HG03064 (cell line): ENCODE data around the gene SLC16A14.
A peak's percentile ranks its signal among the peaks of the same experiment; 100 is the strongest.
"Not testable (repeated sequence)": the region's sequence is repeated elsewhere in the genome, so short reads cannot be mapped to it uniquely, and the experiment has no call there.

ENCODE experiments used
- ATAC-seq: cut with Tn5 transposase; IDR thresholded peaks from one replicate; pipeline ENCODE4 v1.9.1; 2021; ENCODE audit warnings: low read depth; ENCODE audit not compliant: unreplicated experiment

The SLC16A14 gene

GRCh38 chr2:230068651-230069055 is at the start of gene SLC16A14:
Gene SLC16A14, minus strand, starts transcription at chr2:230068924. Its CDS starts 9,572 bp downstream, at chr2:230059352.
- peak; percentile 40 for ATAC-seq

DNA sequence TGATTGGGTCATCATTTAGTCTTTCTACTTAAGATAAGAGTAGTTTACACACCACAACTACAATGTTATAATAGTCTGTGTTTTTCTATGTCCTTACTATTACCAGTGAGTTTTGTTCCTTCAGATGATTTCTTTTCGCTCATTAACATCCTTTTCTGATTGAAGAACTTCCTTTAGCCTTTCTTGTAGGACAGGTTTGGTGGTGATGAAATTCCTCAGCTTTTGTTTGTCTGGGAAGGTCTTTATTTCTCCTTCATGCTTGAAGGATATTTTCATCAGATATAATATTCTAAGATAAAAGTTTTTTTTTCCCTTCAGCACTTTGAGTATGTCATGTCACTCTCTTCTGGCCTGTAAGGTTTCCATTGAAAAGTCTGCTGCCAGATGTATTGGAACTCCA is 38.0 kb upstream of the SLC16A14 start:
- no peak for ATAC-seq

- not testable (repeated sequence) for ATAC-seq
These were observed 33.2 kb upstream of the SLC16A14 start for GRCh38 chr2:230101967-230102366.

DNA sequence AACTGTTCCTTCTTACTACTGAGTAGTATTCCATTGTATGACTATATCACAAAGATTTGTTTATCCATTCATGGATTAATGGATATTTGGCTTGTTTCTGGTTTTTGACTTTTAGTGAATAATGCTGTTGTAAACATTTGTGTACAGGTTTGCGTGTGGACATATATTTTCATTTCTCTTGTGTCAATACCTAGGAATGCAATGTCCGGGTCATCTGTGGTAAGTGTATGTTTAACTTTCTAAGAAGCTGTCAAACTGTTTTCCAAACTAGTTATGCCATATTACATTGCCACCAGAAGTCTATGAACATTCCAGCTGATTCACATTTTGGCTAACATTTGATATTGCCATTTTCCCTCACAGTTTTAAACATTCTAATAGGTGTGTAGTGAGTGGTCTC is 29.1 kb upstream of the SLC16A14 start:
- ATAC-seq: no peak

DNA sequence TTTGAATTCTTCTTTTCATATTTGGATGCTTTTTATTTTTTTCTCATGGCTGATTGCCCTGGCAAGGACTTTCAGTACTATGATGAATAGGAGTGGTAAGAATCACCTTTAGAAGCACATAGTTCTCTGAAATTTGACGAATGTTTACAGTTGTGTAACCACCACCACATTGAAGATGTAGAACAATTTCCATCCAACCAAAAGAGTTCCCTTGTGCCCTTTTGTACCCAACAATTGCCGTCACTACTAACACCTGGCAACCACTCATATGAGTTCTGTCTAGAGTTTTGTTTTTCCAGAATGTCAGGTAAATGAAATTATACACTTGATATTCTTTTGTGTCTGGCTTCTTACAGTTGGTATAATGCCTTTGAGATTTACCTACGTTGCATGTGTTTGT is 28.7 kb upstream of the SLC16A14 start:
- ATAC-seq: no peak

- no peak for ATAC-seq
These were observed 22.2 kb upstream of the SLC16A14 start for GRCh38 chr2:230090967-230091366.

DNA sequence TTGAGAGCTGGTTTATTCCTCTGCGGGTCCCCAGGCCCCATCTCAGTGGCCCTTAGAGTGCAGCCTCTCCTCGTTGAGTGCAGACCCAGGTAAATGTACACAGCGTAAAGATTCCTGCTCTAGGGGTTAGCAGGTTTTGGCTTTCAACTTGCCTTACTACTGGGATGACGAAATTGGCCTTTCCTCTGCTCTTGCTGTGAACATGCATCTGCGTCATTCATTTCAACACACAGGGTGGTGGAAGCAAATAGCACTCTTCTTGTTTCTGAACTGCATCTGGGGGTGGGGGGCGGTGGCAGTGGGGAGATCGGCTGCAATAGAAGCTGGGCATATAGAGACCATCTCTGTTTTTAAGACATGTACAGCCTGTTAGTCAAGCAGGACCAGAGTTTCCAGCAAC is 16.5 kb upstream of the SLC16A14 start:
- no peak for ATAC-seq

DNA sequence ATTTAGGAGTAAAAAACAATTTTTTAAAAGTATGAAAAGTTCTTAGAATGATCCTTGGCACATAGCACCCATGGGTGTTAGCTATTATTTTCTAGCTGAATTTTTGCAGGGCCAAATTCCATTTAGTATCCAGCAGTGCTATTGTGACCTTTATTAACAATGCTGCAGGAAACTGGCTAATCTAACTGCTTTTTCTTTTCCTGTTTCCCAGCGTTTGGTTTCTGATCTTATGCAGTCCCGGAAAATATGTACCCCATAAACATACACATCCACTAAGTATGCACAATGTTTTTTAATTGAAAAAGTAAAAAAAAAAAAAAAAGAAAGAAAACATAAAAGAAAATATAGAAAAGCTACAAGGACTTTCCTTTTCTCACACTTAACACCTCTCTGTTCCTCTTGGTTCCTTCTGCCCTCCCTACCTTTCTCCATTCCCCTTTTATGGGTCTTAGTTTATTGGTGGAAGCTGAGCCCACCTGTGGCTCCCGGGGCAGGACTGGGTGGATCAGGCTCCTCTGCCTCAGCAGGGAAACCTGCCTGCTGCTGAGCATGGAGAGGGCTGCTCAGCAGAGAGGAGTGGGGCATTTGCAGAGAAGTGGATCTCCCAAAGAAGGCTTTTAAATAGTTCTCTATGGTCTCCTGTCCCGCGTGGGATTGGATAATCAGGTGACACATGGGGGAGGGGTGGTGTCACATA is 9.3 kb upstream of the SLC16A14 start:
- ATAC-seq: no peak

DNA sequence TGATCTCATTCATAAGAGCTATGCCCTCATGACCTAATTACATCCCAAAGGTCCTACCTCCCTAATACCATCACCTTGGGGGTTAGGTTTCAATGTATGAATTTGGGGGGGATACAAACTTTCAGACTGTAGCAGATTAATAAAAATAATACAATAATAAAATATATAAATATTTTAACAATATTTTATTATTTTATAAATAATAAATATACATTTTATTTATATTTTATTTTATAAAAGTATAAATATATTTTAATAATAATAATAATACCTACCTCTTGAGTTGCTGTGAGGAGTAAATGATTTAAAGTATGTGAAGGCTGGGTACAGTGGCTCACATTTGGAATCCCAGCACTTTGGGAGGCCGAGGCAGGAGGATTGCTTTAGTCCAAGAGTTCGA is 8.1 kb upstream of the SLC16A14 start:
- no peak for ATAC-seq

DNA sequence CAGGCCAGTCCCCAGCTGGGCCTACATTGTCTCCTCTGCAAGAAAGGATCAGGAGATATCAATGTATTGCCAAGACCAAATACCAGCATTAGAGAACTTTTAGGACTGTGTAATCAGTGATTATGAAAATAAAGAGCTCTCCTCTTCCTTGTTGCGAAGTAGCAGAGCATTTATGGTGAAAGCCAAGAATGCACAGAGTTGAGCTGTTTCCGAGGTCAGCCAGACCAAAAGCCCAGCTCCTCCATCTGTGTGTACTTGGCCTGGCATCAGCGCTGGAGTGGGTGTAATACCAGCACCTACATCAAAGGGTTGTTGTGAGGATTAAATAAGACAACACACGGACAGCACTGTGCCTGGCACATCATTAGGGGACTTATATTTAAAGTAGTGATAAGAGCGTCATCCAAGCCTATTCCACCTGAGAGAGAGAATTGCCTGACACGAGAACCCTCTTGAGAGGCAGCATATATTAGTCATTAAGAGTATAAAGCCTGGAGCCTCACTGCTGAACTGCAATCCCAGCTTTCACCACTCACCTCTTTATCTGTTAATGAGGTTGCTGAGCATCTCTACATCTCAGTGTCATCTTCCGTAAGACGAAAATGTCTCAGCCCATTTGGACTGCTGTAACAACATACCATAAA is 7.4 kb upstream of the SLC16A14 start:
- no peak for ATAC-seq

DNA sequence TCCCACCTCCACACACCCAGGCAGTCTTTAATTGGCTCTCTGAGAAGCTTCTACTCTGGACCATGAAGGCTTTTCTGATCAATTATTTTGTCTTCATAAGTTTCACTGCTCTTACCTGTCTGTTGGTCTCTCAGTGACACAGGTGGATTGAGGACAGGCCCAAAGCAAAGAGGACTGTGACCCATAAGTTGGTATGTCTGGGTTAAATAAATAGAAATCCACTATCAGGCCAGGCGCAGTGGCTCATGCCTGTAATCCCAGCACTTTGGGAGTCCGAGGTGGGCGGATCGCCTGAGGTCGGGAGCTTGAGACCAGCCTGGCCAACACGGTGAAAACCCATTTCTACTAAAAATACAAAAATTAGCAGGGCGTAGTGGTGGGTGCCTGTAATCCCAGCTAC is 2.7 kb upstream of the SLC16A14 start:
- ATAC-seq: no peak

DNA sequence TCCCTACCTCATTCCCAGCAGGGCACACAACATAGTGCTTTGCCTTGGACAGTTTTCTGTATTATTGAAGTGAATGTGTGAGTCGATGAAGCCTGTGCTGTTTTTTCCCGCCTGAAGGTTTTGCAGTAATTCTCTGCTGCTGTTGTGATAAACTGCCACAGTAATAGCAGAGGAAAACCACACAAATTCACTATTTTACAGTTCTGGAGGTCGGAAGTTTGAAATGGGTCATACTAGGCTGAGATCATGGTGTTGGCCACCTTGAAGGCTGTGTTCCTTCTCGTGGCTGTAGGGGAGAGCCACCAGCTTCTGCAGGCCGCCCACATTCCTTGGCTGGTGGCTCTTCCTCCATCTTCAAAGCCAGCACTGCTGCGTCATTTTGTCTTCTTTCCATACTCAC is 678 bp upstream of the SLC16A14 start:
- no peak for ATAC-seq

DNA sequence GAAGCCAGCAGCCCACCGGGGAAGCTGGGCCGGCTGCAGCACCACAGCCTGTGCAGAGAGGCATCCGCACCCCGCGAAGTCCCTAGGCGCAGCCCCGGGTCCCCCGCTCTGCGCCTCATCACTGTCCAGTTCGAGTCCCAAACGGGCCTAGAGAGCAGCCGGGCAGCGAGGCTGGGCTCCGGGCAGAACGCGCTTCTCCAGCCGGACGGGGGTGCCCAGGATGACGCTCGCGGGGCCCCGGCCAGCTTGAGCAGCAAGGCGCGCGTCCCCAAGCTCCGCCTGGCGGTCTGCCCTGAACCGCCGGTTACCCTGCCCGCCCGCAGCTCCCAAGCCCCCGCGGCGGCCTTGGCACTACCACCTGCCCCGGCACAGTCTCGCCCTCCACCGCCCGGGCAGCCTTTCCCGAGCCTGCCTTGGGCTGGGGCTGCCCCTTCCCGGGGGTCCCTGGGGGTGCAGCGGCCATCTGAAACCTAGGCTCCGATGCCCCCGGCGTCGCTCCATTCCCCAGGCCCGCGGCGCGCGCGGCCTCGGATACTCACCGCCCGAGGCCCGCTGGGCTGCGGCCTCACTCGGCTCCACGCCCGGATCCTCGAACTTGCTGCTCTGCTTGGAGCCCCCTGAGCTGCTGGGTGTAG is 591 bp downstream of the SLC16A14 start:
- ATAC-seq: peak; percentile 42

DNA sequence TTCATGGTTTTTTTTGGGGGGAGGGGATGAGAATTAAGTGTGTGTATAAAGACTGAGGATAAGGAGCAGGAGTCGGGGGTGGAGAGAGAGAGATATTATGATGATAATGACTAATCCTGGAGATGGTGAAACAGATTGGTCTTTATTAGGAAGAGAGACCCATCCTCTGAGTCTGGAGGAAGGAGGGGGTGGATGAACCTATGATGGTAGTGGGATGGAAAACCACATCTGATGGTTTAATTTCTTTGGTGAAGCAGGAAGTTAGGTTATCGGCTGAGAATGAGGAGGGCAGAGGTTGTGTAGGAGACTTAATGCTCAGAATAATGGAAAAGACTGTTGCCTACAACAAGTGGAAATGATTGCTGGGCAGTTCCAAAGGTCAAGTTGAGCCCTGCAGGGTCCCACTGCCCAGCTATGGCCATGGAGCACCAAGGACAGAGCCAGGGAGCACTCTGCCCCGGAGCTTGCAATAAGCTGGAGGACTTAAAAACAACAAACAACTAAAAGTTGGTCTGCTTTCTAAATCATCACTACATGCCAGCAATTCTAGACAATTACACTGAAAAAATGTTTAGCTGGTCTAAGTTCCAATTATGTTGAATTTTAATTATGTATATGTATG is 7.9 kb downstream of the SLC16A14 start:
- ATAC-seq: no peak

DNA sequence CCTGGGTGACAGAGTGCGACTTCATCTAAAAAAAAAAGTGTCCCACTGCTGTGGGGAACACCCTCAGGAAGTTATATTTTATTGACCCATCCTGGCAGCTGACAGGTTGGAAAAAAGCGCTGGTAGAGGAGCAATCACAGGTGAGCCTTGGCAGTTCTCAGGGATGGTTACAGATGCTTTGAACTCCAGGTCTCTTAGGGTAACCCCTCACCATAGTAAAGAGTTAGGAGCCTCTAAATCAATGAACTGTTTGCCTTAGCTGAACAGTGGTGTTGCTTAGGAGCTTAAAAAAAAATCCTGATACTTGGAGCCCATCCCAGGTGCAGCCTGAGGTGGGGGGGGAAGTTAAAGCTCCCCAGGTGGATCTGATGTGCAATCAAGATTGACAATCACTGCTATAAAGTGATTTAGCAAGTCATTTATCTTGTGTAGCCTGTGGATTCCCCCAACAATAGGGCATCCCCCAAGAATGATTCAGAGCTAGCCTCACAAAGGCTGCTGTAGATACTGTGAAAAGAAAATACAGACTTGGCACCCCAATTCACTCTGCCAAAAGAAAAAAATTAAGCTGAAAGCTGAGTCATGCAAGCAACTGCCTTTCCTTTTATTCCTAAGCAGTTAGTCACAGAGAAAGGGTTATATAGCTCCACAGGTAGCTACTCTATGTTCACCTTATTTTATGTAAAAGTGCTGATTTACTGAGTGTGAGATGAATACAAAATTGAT is 14.8 kb downstream of the SLC16A14 start:
- ATAC-seq: no peak

DNA sequence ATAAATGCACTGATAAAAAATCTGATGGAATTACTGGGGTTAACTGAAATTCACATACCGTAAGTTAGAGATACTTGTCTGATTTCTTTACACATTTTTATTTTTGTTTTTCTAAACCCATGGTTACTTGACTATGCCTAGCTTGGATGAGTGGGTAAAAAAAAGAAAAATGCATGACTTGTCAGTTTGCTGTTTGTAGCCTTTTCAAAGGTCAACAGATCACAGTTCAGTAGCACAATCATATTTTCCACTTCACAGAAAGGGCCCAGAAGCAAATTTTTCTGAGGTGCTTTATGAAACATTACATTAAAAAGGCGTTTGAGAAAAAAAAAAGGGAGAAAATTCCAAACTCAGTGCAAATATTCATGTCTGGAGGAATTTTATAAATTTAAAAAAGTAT is 16.4 kb downstream of the SLC16A14 start:
- no peak for ATAC-seq

DNA sequence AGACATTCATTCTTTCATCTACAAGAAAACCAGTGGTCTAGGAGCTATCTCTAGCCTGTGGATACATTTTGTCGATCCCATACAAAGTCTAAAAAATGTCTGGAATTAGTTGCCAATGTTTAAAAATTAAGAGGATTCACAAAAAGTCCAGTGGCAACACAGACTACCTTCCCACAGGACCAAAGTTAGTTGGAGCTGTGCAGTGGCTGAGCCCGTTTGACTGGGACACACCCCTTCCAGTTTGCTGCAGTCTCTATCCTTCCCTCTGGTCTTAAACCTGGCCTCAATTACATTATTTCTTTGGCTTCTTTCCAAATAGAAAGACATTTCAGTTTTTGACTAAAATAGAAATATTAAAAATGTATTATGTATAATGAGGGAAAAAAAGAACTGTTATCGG is 18.6 kb downstream of the SLC16A14 start:
- ATAC-seq: no peak

GRCh38 chr2:230048010-230048671 is 20.6 kb downstream of the SLC16A14 start:
- no peak for ATAC-seq

DNA sequence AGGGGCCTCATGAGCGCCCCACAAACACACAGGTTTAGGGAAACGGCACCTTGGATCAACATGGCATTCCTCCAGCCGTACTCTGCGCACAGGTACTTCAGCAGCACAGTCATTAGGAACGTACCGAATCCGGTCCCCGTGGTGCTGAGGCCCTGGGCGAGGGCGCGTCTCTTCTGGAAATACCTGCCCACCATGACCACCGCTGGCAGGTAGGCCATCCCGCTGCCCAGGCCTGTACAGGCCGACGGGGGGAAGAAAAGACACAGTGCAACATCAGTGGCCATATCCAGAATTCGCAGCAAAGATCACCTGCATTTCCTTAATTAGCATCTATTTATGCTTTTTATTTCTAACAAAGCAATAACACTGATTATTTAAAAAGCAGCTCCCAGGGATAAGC is 22.2 kb downstream of the SLC16A14 start:
- ATAC-seq: no peak

DNA sequence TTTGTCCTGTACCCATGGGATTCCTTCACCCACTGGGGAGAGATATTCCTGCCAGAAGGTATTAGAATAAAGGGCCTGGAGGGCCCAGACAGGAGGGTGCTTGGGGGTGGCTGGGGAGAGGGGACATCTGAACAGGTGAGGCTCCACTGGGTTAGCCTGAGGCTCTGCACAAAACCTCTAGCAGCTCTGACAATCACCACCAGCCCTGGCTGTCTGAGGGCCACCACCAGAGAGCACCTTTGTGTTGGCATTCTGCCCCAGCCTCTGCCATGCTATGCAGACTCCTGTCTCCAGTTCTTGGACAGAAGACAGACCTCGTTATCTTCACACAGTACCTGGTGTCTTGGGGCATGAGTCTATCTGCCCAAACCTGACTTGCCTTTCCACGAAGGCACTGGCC is 25.3 kb downstream of the SLC16A14 start:
- no peak for ATAC-seq
